Effector CD4-positive, alpha-beta T cell (primary cell): ENCODE data around the gene KCNH5.

Experiments used
- DNase-seq: peaks from one replicate; pipeline ENCODE4 v3.0.0-alpha.2; 2020

The KCNH5 gene

DNA sequence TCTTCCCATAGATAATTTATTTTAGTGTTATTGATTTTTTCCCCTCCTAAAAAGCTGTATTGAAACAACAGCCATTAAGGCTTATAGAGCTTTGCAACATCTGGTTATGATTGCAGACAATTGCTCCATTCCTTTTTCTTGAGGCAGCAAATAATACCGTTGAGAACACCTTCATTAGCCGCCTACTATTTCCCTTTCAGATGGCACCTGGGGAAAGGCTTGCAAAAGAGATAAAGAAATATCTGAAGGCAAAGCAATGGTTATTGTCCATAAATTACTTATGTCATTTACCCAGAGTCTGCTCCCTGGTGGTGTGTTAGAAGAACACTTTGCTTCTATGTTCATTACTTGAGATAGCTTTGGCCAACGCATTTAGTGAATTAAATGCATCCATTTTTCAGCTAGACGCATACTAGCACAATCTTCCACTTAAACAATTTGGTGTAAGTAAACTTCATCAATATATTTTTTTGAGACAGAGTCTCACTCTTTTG lies 377.8 kb downstream of the KCNH5 start:
- DNase-seq, result no peak

DNA sequence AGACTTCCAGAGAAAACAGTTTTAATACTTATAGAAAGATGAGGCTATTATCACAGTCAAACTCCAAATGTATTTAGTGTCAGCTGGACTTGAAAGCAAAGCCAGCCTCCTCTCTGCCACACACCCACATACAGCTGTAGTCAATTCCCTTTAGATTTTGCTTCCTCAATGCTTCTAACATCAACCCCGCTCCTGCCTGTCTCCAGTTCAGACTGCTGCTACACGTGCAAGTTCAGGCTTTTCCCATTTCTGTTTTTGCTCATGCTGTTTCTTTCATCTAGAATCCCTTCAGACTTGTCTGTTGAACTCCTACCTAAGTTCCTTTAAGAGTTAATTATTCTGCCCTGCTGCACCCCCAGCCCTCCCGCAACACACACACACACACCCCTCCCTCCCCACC lies 380.0 kb downstream of the KCNH5 start:
- no peak for DNase-seq

DNA sequence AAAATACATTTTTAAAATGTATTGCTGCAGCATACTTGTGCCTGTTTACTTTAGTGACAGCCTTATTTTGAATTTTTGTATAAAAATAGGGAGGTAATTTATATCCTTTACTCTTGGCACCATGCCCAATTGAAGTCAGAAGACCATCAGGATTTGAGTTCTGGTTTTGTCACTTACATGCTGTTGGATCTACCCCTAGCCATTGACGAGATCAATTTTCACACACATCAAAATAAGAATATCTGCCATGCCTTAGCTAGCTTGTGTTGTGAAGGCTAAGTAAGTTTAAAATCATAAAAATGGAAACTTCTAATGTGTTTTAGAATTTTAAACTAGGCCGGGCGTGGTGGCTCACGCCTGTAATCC lies 381.8 kb downstream of the KCNH5 start:
- DNase-seq, result no peak

DNA sequence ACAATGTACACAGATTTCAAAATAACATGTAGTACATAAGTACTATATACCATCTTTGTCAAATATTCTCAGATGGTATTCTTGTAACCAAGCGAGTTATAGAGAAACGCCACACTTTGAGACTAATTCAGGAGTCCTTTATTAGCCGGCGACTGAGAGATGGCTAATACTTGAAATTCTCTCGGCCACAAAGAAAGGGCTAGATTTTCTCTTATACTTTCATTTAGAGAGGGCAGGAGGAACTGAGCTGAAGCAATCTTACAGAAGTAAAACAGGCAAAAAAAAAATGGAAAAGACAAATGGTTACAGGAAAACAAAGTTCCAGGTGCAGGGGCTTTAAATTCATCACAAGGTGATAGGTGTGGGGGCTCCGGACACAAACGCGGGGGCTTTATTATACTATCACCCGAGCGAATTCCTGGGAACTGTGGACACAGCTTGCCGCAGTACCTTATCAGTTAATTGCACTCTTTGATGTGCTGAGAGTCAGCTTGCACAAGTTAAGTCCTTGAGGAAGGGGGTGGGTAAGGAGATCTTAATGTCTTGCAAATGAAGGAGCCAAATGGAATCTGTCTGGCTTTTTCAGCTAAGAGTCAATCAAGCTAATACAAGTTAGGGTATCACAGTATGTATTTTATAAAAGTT lies 382.3 kb downstream of the KCNH5 start:
- DNase-seq, result no peak

DNA sequence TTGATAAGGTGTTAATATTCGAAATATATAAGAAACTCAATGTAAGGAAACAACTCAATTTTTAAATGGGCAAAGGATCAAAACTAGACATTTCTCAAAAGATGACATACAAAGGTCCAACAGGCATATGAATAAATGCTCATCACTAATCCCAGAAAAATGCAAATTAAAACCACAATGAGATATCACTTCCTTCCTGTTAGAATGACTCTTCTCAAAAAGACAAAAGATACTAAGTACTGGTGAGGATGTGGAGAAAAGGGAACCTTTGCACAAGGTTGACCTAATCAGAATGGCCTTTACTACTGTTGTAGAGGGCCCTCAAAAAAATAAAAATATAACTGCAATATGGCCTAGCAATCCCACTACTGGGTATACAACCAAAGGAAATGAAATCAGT lies 383.4 kb downstream of the KCNH5 start:
- DNase-seq, result no peak

DNA sequence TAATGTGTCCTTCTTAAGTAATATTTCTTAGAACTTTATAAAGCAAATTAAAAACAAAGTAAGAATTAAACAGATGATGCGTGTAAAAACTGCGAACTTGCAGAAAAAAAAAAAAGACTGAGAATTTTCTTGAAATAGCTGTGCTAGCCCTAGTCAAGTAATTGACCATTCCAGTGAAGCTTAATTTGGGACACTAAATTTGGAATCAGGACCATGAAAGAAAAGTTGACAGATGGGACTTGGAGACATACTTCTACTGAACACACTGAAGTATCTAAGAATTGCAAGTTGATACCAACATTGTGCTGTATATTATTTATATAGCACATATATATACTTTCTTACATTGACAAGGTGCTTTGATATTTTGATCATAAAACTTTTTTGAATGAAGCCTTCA lies 386.6 kb downstream of the KCNH5 start:
- DNase-seq, result no peak

DNA sequence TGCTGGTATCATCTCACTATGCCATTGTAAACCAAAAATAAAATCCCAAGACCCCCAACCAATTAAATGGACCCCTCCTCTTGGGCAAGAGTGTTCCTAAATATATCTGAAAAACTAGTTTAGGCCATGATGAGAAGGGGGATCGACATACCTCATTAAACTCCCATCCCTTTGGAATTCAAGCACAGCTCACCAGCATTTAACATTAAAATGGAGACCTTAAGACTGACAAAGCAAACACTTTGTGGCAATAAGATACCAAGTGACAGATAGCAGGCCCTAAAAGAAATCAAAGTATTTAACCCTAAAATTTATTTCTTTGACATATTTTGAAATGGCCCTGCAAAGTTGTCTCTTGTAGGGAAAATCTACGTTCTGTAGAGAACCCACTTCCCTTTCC lies 387.9 kb downstream of the KCNH5 start:
- DNase-seq, result no peak

DNA sequence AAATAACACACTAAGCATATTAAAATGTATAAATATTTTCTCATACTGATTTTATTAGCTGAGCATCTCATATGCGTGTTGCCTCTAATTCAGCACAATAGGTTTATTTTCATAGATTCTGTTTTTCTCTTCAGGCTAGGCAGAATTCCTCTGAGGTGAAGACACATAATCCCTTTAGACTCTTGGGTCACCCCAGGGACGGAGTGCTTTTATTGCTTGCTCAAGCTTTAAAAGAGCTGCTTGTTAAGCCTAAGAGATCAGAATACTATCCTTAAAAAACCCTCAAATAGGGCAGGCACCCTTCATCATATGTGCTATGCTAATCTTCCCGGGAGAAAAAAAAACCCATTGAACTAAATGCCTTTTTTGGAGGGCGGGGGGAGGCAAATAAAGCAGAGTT lies 390.1 kb downstream of the KCNH5 start:
- no peak for DNase-seq

DNA sequence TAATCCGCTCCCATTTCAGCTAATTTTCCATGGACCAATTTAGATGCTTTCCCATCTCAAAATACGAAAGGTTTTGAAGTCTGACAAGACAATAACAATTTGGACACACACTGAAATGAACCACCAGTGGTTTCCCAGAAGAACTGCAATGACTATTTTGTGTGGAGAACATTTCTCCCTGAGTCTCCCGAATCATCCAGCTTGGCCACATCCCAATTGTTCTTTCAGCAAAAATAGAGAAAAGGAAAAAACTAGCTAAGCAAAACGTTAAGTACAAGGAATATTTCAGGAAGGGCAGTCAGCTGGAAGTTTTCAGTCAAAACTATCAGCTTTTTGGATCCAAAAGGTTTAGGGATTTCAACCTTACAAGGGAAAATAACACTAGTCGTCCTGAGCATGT lies 390.6 kb downstream of the KCNH5 start:
- no peak for DNase-seq
